Neutrophil (primary cell): Measurements from ENCODE around the gene CERK.
A peak's percentile ranks its signal among the peaks of the same experiment; 100 is the strongest.

Experiments
- H3K27ac ChIP-seq: fragments of 200-600 bp; sonication (generic); 2 replicates; pipeline ENCODE4 v1.5.1; 2016; ENCODE audit warnings: mild to moderate bottlenecking, moderate library complexity
- H3K27me3 ChIP-seq: fragments of 200-600 bp; sonication (generic); 2 replicates; pipeline ENCODE4 v1.6.0; 2016; ENCODE audit warnings: mild to moderate bottlenecking
- H3K36me3 ChIP-seq: fragments of 200-600 bp; sonication (generic); 2 replicates; pipeline ENCODE4 v1.5.1; 2017
- H3K4me1 ChIP-seq, 2 experiments: fragments of 200-600 bp in 1 of 2; sonication (generic) in 1 of 2; 1 replicate in 1 of 2; 2 replicates in 1 of 2; pipeline versions ENCODE4 v1.5.1 to v1.6.1; 2013 to 2016; ENCODE audit warnings: low read depth in 1 of 2, low read length in 1 of 2, mild to moderate bottlenecking in 1 of 2, moderate library complexity in 1 of 2; ENCODE audit not compliant: control insufficient read depth in 1 of 2, insufficient read depth in 1 of 2
- H3K4me3 ChIP-seq, 2 experiments: fragments of 200-600 bp in 1 of 2; sonication (generic) in 1 of 2; 1 replicate in 1 of 2; 2 replicates in 1 of 2; pipeline ENCODE4 v1.5.1; 2013 to 2016; ENCODE audit warnings: low read depth in 1 of 2, low read length in 1 of 2, mild to moderate bottlenecking in 1 of 2, moderate library complexity in 1 of 2
- H3K9me3 ChIP-seq: fragments of 200-600 bp; sonication (generic); 2 replicates; pipeline ENCODE4 v1.5.1; 2016
- CTCF ChIP-seq: fragments of 200-600 bp; sonication (generic); IDR thresholded peaks from 2 replicates; pipeline ENCODE4 v1.5.1; 2016; ENCODE audit warnings: antibody characterized with exemption

The CERK gene

GRCh38 chr22:46764140-46764680 is 26.2 kb upstream of the CERK start:
- Histone ChIP-seq H3K27me3 (no peaks in the 10 kb centered on the region), H3K36me3 (peaks cover 2% of the 10 kb centered on the region), H3K9me3 (no peaks in the 10 kb centered on the region), H3K4me3 (no peak overlapping the region), H3K4me1 (peaks cover 30 to 31% of the 10 kb centered on the region in 2 experiments), H3K27ac (peak overlapping the region; percentile 96)
- TF ChIP-seq CTCF: no peak

GRCh38 chr22:46763051-46763705 is 25.1 kb upstream of the CERK start:
- H3K27ac ChIP-seq: peak overlapping the region; percentile 96
- no peaks in the 10 kb centered on the region for H3K27me3 ChIP-seq
- peak overlapping the region; percentile 95 to 96 for H3K4me3 ChIP-seq
- peaks cover 40 to 41% of the 10 kb centered on the region in 2 experiments for H3K4me1 ChIP-seq
- no peak for TF ChIP-seq CTCF
- no peaks in the 10 kb centered on the region for H3K9me3 ChIP-seq
- no peaks in the 10 kb centered on the region for H3K36me3 ChIP-seq

- Histone ChIP-seq H3K27me3 (no peaks in the 10 kb centered on the region), H3K9me3 (no peaks in the 10 kb centered on the region), H3K4me1 (peaks cover 47 to 48% of the 10 kb centered on the region in 2 experiments), H3K36me3 (no peaks in the 10 kb centered on the region), H3K4me3 (peak within 1 kb of the TSS; percentile 95 to 96), H3K27ac (peak within 1 kb of the TSS; percentile 96)
- peak; percentile 56 for TF ChIP-seq CTCF
These were observed 24.4 kb upstream of the CERK start, which contains the start of gene TBC1D22A for GRCh38 chr22:46762238-46763050. Gene TBC1D22A, plus strand, starts transcription at chr22:46762650. Its CDS starts 137 bp downstream, at chr22:46762787.

GRCh38 chr22:46761539-46762237 is 23.6 kb upstream of the CERK start:
- H3K9me3 ChIP-seq: no peaks in the 10 kb centered on the region
- peak overlapping the region; percentile 96 for H3K27ac ChIP-seq
- TF ChIP-seq CTCF: no peak
- peak overlapping the region; percentile 95 to 96 for H3K4me3 ChIP-seq
- no peaks in the 10 kb centered on the region for H3K27me3 ChIP-seq
- H3K36me3 ChIP-seq: no peaks in the 10 kb centered on the region
- peaks cover 55 to 56% of the 10 kb centered on the region in 2 experiments for H3K4me1 ChIP-seq

GRCh38 chr22:46761017-46761416 is 23.0 kb upstream of the CERK start:
- no peaks in the 10 kb centered on the region for H3K9me3 ChIP-seq
- H3K4me3 ChIP-seq: no peak overlapping the region
- peaks cover 55 to 62% of the 10 kb centered on the region in 2 experiments for H3K4me1 ChIP-seq
- no peak overlapping the region for H3K27ac ChIP-seq
- H3K36me3 ChIP-seq: no peaks in the 10 kb centered on the region
- H3K27me3 ChIP-seq: no peaks in the 10 kb centered on the region
- TF ChIP-seq CTCF: no peak
